Limb (tissue), 2 donors: ENCODE results near the gene PIAS3.
"Not testable (repeated sequence)": the region's sequence is repeated elsewhere in the genome, so short reads cannot be mapped to it uniquely, and the experiment has no call there.

Experiments
- DNase-seq, 2 donors: peaks; one replicate each; pipeline ENCODE4 v3.0.0-alpha.2; 2016; ENCODE audit errors: extremely low spot score in 2 of 2

PIAS3 gene

DNA sequence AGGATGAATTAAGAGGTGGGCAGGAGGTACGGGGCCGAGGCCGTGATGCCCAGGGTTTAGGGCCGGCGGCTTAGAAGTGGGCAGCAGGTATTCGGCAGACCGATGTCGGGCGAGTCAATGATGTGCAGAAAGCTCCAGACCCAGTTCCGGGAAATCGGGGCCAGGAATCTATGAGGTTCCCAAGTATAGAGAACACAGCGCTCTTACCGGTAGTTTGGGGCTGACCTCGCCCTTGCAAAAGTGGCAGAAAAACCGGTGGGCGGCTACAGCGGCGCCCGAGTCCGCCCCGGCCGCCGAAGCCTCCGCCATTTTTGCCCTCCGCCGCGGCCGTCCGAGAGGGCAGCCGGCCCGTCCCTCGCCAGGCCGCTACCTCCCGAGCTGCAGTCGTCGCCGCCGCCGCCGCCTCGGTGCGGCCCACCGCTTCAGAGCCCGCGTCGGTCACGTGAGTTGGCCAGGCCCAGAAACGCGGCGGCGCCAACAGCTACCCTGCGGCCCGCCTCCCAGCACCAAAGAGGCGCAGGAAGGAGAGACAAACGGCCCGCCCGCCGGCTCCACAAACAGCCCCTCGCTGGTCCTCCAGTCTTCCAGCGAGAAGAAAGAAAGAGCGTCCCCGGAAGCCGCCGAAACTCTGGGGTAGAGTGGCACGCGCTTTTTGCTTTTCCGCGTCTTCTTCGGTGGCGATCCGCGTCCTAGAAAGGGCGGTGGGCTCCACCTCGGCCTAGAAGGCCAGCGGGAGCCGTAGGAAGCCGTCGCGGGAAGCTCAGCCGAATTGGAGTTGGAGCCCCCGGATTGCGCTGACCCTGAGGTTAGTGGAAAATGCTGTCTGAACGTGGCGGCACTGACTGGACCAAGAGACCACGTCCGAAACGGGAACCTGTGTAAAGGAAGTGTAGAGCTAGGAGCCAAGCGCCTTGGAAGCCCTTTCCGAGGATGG is 35.0 kb downstream of the PIAS3 start, which contains the start of the genes POLR3C and RNF115:
POLR3C (plus strand) TSS at position 636 of the 934 bp plus-strand sequence. CDS start 1,577 bp downstream, outside the sequence.
RNF115 (minus strand) TSS at position 531 of the 934 bp plus-strand sequence; CDS start at position 309, 222 bp downstream.
- DNase-seq = peak; percentile 93 to 95

DNA sequence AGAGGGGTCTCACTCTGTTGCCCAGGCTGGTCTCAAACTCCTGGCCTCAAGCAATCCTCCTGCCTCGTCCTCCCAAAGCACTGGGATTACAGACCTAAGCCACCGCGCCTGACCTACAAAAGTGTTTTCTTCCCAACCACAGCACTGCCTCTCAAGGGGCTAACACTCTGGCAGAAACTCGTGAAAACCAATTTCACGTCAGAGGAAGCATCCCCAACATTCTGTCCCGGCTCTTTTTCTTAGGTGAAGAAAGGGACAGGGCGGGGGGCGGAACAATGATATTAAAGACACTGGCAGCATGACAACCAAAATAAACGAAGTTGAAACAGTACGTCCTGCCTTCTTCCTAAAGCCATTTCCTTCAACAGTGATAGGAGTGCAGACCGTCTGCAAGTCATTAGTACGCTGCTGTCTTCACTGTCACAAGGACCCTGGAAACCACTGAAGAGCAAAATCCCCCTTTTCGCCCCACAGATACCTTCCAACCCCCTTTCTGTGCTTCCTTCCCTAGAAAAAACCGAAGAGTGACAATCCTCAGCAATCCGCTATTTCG is 36.0 kb downstream of the PIAS3 start:
- not testable (repeated sequence) for DNase-seq

- not testable (repeated sequence) for DNase-seq
Measured at GRCh38 chr1:145818095-145818494, 40.8 kb downstream of the PIAS3 start.

DNA sequence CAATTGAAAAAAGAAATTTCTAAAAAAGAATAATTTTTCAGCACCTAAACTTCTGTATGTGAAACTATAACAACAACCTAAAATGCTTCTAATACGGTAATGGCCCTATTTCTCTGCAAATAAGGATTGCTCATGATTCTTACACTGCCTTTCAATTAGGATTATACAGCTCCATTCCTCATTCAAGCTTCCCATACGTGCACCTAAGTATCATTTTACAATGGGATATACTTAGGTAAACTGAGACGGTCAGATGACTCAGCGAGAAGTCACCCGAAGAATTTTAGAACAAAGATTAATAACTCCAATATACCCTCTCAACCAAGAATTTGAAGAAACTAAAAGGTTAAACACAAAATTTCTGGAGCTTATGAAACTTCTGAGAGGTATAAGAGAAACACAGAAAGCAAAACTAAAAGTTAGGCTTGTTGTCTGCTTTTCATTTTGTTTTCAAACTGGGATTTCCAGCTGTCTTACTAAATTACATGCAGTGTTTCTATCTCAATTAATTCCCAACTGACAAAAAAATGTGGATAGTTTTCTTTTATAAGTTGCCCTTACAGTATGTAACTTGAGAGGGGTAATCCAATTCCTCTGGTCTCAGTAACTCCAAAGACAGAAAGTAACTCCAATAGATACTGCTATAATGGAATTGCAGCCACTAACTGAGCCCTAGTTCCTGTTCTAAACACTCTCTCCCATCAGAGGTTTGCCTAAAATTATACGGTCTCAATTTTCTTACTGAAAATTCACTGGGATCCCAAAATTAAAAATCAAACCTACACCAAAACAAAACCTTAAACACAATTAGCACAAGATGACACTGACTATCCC is 45.7 kb downstream of the PIAS3 start:
- DNase-seq = not testable (repeated sequence)

DNA sequence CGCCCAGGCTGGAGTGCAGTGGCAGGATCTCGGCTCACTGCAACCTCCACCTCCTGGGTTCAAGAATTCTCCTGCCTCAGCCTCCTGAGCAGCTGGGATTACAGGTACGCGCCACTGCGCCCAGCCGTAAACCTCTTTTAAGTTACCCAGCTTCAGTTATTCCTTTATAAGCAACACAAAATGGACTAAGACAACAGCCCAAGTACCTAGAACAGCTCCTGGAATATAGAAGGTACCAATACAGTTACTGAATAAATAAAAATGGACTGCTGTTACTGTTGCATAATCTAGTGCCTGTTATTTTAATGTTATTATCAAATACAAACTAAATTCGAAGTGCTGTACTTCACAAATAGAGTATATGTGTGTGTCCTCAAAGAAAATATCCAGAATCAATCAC is 52.0 kb downstream of the PIAS3 start:
- no peak for DNase-seq

GRCh38 chr1:145806408-145806807 is 52.5 kb downstream of the PIAS3 start:
- DNase-seq = no peak

GRCh38 chr1:145805057-145805456 is 53.8 kb downstream of the PIAS3 start:
- DNase-seq = no peak

DNA sequence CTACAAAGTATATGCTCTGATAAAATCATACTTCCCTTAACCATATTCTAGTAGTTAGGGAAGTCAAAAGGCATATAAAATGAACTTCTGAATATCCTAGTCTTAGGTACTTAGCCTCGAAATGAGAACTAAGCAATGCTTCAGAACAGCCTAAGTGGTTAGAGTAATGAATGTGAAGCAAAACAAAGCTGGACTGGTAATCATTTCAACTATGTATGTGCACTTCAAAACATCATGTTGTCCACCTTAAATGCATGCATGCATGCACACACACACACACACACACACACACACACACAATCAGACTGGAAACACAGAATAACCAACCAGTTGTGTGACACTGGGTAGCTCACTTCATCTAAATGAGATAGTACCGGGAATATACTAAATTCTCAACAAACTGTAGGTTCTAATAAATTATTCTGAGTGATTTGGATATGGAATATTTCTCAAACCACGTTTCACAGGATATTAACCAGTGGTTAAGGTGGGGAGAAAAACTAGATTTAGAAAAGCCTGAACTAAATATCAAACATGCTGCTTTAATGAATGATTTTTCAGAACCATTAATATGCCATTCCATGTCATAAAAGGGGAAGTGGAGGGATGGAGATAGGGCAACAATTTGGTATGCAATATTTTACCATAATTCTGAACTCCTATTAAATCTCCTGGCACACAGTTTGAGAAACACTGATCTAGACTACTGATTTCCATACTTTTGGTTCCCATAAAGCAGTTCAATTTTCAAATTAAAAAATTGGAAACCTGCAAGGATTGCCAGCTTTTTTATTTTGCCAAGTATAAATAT is 54.4 kb downstream of the PIAS3 start:
- DNase-seq = no peak

DNA sequence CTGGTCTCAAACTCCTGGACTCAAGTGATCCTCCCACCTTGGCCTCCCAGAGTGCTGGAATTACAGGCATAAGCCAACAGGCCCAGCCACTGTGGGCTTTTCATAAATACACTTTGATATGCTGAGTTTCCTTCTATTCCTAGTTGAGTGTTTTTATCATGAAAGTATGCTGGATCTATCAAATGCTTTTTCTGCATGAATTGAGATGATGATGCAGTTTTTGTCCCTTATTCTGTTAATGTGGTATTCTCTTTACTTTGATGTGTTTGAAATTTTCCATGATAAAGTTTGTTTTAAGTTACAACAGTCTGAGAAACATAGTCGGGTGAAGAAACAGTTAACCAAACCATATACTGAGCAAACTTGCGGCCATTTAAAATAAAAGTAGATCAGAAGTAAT is 59.1 kb downstream of the PIAS3 start:
- DNase-seq = no peak
